Measurements from ENCODE around the gene ARHGEF19. TPM values are rescaled to one million over a fixed set of nuclear protein-coding genes. Genes with fewer than 3 reads are reported as not detected.

Gene ARHGEF19
- total and polyA plus RNA-seq, 9 of the 15 experiments (the other 6 are each of a cell fraction or from before 2014, with no cell fraction given), result 0.73 to 21.0 (median 5.2) TPM

GRCh38 chr1:16206547-16207317, 5.7 kb downstream of the ARHGEF19 start:
- intact Hi-C loops (cut with micrococcal nuclease) (loop anchor here (1.0 to 2.0 kb wide), 2 partner anchors 30 to 38 kb away; partner anchors contain the start of gene CPLANE2), in situ Hi-C loops (cut with MboI) (no loop called here)
- ChIA-PET POLR2A (interaction anchor here (0.5 to 3.7 kb wide), 23 partner anchors 10 to 307 kb away, joined by 3 to 21 read pairs (median 3); partner anchors contain the start of genes CPLANE2 and FAM131C), CTCF (ENCODE audit: low intra/inter-chr PET ratio) (interaction anchor here (0.8 to 2.7 kb wide), 2 partner anchors 38 to 156 kb away, joined by 3 to 13 read pairs; no protein-coding TSS in a partner anchor)
- H3K4me1 ChIP-seq (replicated peaks in 1 of 2; ENCODE audit: control insufficient read depth in 2 of 2, insufficient read depth in 2 of 2, low read length in 2 of 2), result peaks cover 26 to 53% of the 10 kb centered on the region in 2 experiments
- H2AFZ ChIP-seq (ENCODE audit: low read depth, low read length), result peak overlapping the region; percentile 91
- no peaks in the 10 kb centered on the region for H3K36me3 ChIP-seq (ENCODE audit: control insufficient read depth, insufficient read depth, low read length)
- peak overlapping the region; percentile 97 for H3K4me2 ChIP-seq (ENCODE audit: insufficient read depth, low read length)
- H3K9me1 ChIP-seq (ENCODE audit: control insufficient read depth, insufficient read depth, low read length), result no peaks in the 10 kb centered on the region
- peak overlapping the region; percentile 96 to 97 for H3K9ac ChIP-seq (ENCODE audit: insufficient read depth in 1 of 2, low read depth in 2 of 2, low read length in 2 of 2)
- FAIRE-seq (peak; percentile 95), DNase-seq (ENCODE audit: extremely low read depth in 1 of 4, low spot score in 3 of 4) (peak; percentile 96 to 100 (median 96)), ATAC-seq (peak; percentile 94)
- under 1% methylated on average over 67 of the region's 87 CpGs for WGBS (ENCODE audit: insufficient coverage, low coverage, missing lambda C conversion rate)
- peak overlapping the region; percentile 54 for H3K4me3 ChIP-seq
- peak overlapping the region; percentile 97 for H3K27ac ChIP-seq (ENCODE audit: extremely low read depth, low read depth, low read length)
- BruUV-seq (replicated peaks), result no TSS peak
- H3K79me2 ChIP-seq (ENCODE audit: control insufficient read depth, insufficient read depth, low read length), result peaks cover 8% of the 10 kb centered on the region; the same call in 2 of the 3 replicates
- no peaks in the 10 kb centered on the region for H4K20me1 ChIP-seq (replicated peaks; ENCODE audit: control insufficient read depth, insufficient read depth, low read length)
- H3K9me3 ChIP-seq (replicated peaks; ENCODE audit: control insufficient read depth, insufficient read depth, low read depth, low read length), result no peaks in the 10 kb centered on the region
- H3K27me3 ChIP-seq (ENCODE audit: control insufficient read depth in 2 of 2, insufficient read depth in 2 of 2, low read length in 2 of 2), result no peaks in the 10 kb centered on the region
- TF ChIP-seq ZNF644 (tag; IDR thresholded peaks at IDR 0.05; ENCODE audit: low read depth), result no peak
- peak; percentile 6 for TF ChIP-seq PRDM10 (IDR thresholded peaks at IDR 0.05; ENCODE audit: partially characterized antibody)
- peak; percentile 51; the same call in 1 of the 2 replicates for TF ChIP-seq THAP12 (CRISPR knock-in tag; IDR thresholded peaks at IDR 0.05)
- TF ChIP-seq FOSL1 (tag; conservative IDR thresholded peaks at IDR 0.05), result no peak
- TF ChIP-seq RNF219 (CRISPR knock-in tag; IDR thresholded peaks at IDR 0.05), result no peak
- TF ChIP-seq TSC22D4 (tag; IDR thresholded peaks at IDR 0.05), result no peak
- TF ChIP-seq ZNF445 (CRISPR knock-in tag; IDR thresholded peaks at IDR 0.05; ENCODE audit: low read depth), result no peak
- no peak for TF ChIP-seq ATF1 (CRISPR knock-in tag; IDR thresholded peaks at IDR 0.05)
- TF ChIP-seq ATF1 (tag; IDR thresholded peaks at IDR 0.05), result peak; percentile 83
- no peak for TF ChIP-seq ZNF408 (CRISPR knock-in tag; IDR thresholded peaks at IDR 0.05; ENCODE audit: low read depth)
- TF ChIP-seq ARNT (IDR thresholded peaks at IDR 0.05), result no peak
- peak; percentile 97 for TF ChIP-seq POLR2A (conservative IDR thresholded peaks at IDR 0.05)
- no peak for TF ChIP-seq EWSR1 (IDR thresholded peaks at IDR 0.05; ENCODE audit: borderline replicate concordance, low read depth, partially characterized antibody)
- TF ChIP-seq CBX2 (IDR thresholded peaks at IDR 0.05; ENCODE audit: insufficient read depth, low read length, poor library complexity, severe bottlenecking), result no peak

Measured in K562 (cell line).